PC-3 (cell line): ENCODE measurements around the gene CD163L1. TPM values are rescaled to one million over a fixed set of nuclear protein-coding genes. Genes with fewer than 3 reads are reported as not detected.

Source experiments
- ATAC-seq: fragments of 200-7000 bp; cut with Tn5 transposase; 2 replicates; pipeline ENCODE4 v1.9.1; 2020; ENCODE audit warnings: mild to moderate bottlenecking, moderate library complexity
- BruUV-seq: library from RNA; stranded (reverse); fragments of 400-500 nt; replicated peaks from 2 replicates; lab custom pipeline; 2021; lab: Mats Ljungman, UMichigan
- CTCF ChIA-PET: fragments of 300-600 bp; sonication (Branson Sonifier 250); formaldehyde crosslinking; loops from one replicate; lab custom pipeline; 2022; ENCODE audit warnings: antibody characterized with exemption; lab: Charles Lee
- POLR2A ChIA-PET: fragments of 300-600 bp; sonication (Branson Sonifier 250); formaldehyde crosslinking; loops from one replicate; lab custom pipeline; 2022; ENCODE audit warnings: antibody characterized with exemption; ENCODE audit not compliant: unreplicated experiment; lab: Charles Lee
- DNase-seq: peaks from one replicate; pipeline ENCODE4 v3.0.0-alpha.2; 2015
- H2AFZ ChIP-seq: fragments of 300-600 bp; sonication (generic); 2 replicates; pipeline ENCODE4 v1.6.0; 2016; ENCODE audit warnings: antibody characterized with exemption, low read length
- H3F3A ChIP-seq: fragments of 300-600 bp; sonication (generic); one replicate; pipeline ENCODE4 v1.6.0; 2017; ENCODE audit warnings: antibody characterized with exemption, low read length, control low read depth, mild to moderate bottlenecking; ENCODE audit not compliant: unreplicated experiment
- H3K27ac ChIP-seq: fragments of 300-600 bp; sonication (generic); 2 replicates; pipeline ENCODE4 v1.5.1; 2016; ENCODE audit warnings: mild to moderate bottlenecking, low read length
- H3K27me3 ChIP-seq: fragments of 300-600 bp; sonication (generic); 2 replicates; pipeline ENCODE4 v1.6.1; 2016; ENCODE audit warnings: low read length, mixed read lengths
- H3K36me3 ChIP-seq: fragments of 300-600 bp; sonication (generic); 2 replicates; pipeline ENCODE4 v1.6.1; 2016; ENCODE audit warnings: low read depth, mixed run types, low read length, mixed read lengths
- H3K4me1 ChIP-seq: fragments of 300-600 bp; sonication (generic); 2 replicates; pipeline ENCODE4 v1.5.1; 2016; ENCODE audit warnings: low read length; ENCODE audit not compliant: insufficient read depth
- H3K4me2 ChIP-seq: fragments of 300-600 bp; sonication (generic); 2 replicates; pipeline ENCODE4 v1.6.0; 2016; ENCODE audit warnings: low read length
- H3K4me3 ChIP-seq: fragments of 300-600 bp; sonication (generic); 2 replicates; pipeline ENCODE4 v1.5.1; 2016; ENCODE audit warnings: mild to moderate bottlenecking, low read length, mixed read lengths
- H3K79me2 ChIP-seq: fragments of 300-600 bp; sonication (generic); 2 replicates; pipeline ENCODE4 v1.6.1; 2017; ENCODE audit warnings: low read length, mixed read lengths
- H3K9ac ChIP-seq: fragments of 300-600 bp; sonication (generic); 2 replicates; pipeline ENCODE4 v1.6.0; 2016; ENCODE audit warnings: mild to moderate bottlenecking, low read length
- H3K9me2 ChIP-seq: fragments of 300-600 bp; sonication (generic); replicated peaks from 2 replicates; pipeline ENCODE4 v1.6.1; 2016; ENCODE audit warnings: mixed run types, low read length, mixed read lengths
- H3K9me3 ChIP-seq: fragments of 300-600 bp; sonication (generic); 2 replicates; pipeline ENCODE4 v1.6.1; 2016; ENCODE audit warnings: low read length, mixed read lengths
- H4K20me1 ChIP-seq: fragments of 300-600 bp; sonication (generic); 2 replicates; pipeline ENCODE4 v1.6.1; 2016; ENCODE audit warnings: low read length, mixed read lengths
- EZH2 ChIP-seq: fragments of 300-600 bp; sonication (generic); IDR thresholded peaks from one replicate; pipeline ENCODE4 v1.6.1; 2017; ENCODE audit warnings: antibody characterized with exemption, mild to moderate bottlenecking, low read length; ENCODE audit not compliant: unreplicated experiment
- EZH2phosphoT487 ChIP-seq: fragments of 300-600 bp; sonication (generic); IDR thresholded peaks from 2 replicates; pipeline ENCODE4 v1.6.1; 2018; ENCODE audit warnings: mild to moderate bottlenecking, antibody characterized with exemption, low read length, borderline replicate concordance
- intact Hi-C: fragments of 100-400 bp; cut with micrococcal nuclease; formaldehyde crosslinking; loops from 2 replicates; pipeline ENCODE4 v1.9.0; 2023
- total RNA-seq: library from RNA; depleted of rRNA; stranded (reverse); fragments of >200 nt; gene quantifications from 2 replicates; pipeline ENCODE4 v1.2.3, GENCODE V29; 2014
- TF ChIP-seq, protein P1 (sequence below): fragments of 300-600 bp; sonication (generic); conservative IDR thresholded peaks from 2 replicates; pipeline ENCODE4 v1.5.1; 2017; ENCODE audit warnings: antibody characterized with exemption, low read depth, mild to moderate bottlenecking, low read length

CD163L1 gene
- total RNA-seq, 1 experiment from 2014 or later = 0.66 TPM

GRCh38 chr12:7361265-7361664 is 82.7 kb downstream of the CD163L1 start:
- TF ChIP-seq EZH2 (no peak), EZH2phosphoT487 (no peak)
- TF ChIP-seq, protein P1, sequence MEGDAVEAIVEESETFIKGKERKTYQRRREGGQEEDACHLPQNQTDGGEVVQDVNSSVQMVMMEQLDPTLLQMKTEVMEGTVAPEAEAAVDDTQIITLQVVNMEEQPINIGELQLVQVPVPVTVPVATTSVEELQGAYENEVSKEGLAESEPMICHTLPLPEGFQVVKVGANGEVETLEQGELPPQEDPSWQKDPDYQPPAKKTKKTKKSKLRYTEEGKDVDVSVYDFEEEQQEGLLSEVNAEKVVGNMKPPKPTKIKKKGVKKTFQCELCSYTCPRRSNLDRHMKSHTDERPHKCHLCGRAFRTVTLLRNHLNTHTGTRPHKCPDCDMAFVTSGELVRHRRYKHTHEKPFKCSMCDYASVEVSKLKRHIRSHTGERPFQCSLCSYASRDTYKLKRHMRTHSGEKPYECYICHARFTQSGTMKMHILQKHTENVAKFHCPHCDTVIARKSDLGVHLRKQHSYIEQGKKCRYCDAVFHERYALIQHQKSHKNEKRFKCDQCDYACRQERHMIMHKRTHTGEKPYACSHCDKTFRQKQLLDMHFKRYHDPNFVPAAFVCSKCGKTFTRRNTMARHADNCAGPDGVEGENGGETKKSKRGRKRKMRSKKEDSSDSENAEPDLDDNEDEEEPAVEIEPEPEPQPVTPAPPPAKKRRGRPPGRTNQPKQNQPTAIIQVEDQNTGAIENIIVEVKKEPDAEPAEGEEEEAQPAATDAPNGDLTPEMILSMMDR = no peak
- Histone ChIP-seq H3K9me3 (no peaks in the 10 kb centered on the region), H2AFZ (no peak overlapping the region), H3K4me3 (no peak overlapping the region), H3K27me3 (peaks cover 25% of the 10 kb centered on the region), H3K4me1 (no peaks in the 10 kb centered on the region), H3F3A (no peaks in the 10 kb centered on the region), H3K9me2 (no peaks in the 10 kb centered on the region), H3K4me2 (no peak overlapping the region), H3K36me3 (no peaks in the 10 kb centered on the region), H3K79me2 (no peaks in the 10 kb centered on the region), H3K9ac (no peak overlapping the region), H3K27ac (no peak overlapping the region), H4K20me1 (no peaks in the 10 kb centered on the region)
- no peak for ATAC-seq
- ChIA-PET CTCF (no interaction called here), POLR2A (no interaction called here)
- intact Hi-C loops = no loop called here
- BruUV-seq = no TSS peak
- DNase-seq = no peak

DNA sequence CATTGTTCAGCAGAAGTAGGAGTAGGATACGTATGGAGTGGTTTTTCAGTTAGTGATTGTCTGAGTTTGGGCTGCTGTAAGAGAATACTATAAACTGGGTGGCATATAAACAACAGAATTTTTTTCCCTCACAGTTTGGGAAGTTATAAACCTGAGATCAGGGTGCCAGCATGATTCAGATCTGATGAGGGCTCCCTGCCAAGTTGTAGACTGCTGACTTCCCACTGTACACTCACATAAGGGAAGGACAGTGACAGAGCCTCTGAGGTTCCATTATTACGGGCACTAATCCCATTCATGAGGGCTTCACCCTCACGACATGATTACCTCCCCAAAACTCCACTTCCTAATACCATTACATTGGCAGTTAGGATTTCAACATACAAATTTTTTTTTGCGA is 89.4 kb downstream of the CD163L1 start:
- Histone ChIP-seq H3K9me2 (no peaks in the 10 kb centered on the region), H3K4me1 (no peaks in the 10 kb centered on the region), H3K9me3 (no peaks in the 10 kb centered on the region), H3K27ac (no peak overlapping the region), H3K79me2 (no peaks in the 10 kb centered on the region), H3K4me2 (no peak overlapping the region), H3K4me3 (no peak overlapping the region), H2AFZ (no peak overlapping the region), H3F3A (no peaks in the 10 kb centered on the region), H3K27me3 (peaks cover 19% of the 10 kb centered on the region; the same call in 1 of the 2 replicates), H4K20me1 (no peaks in the 10 kb centered on the region), H3K36me3 (no peaks in the 10 kb centered on the region), H3K9ac (no peak overlapping the region)
- BruUV-seq = no TSS peak
- POLR2A ChIA-PET = no interaction called here
- intact Hi-C loops = no loop called here
- CTCF ChIA-PET = no interaction called here
- ATAC-seq (no peak), DNase-seq (peak; percentile 27)
- TF ChIP-seq EZH2phosphoT487 = no peak
- TF ChIP-seq EZH2 = no peak
- TF ChIP-seq, protein P1 = no peak

DNA sequence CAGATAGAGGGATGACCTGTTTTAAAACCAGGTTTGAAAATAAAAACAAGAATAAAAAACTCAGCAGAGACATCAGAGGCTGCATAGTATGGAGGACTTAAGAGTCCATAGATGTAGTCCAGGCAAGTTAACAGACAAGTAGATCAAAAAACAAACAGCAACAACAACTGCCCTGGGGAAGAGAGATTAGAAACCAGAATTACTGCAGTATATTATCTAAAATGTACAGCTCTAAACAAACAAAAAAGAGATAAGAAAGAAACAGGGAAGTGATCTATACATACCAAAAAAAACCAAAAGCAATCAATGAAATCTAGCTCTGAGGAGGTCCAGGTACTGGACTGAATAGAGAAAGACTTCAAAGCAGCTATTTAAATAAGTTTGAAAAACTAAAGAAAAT is 91.3 kb downstream of the CD163L1 start:
- Histone ChIP-seq H3K27me3 (peaks cover 8% of the 10 kb centered on the region; the same call in 1 of the 2 replicates), H3K4me3 (no peak overlapping the region), H3K27ac (no peak overlapping the region), H3K9me3 (no peaks in the 10 kb centered on the region), H3F3A (no peaks in the 10 kb centered on the region), H3K79me2 (no peaks in the 10 kb centered on the region), H3K4me1 (no peaks in the 10 kb centered on the region), H3K9ac (no peak overlapping the region), H3K9me2 (no peaks in the 10 kb centered on the region), H2AFZ (no peak overlapping the region), H4K20me1 (no peaks in the 10 kb centered on the region), H3K4me2 (no peak overlapping the region), H3K36me3 (no peaks in the 10 kb centered on the region)
- ATAC-seq (no peak), DNase-seq (no peak)
- intact Hi-C loops = no loop called here
- no TSS peak for BruUV-seq
- ChIA-PET CTCF (no interaction called here), POLR2A (no interaction called here)
- TF ChIP-seq, protein P1 = no peak
- no peak for TF ChIP-seq EZH2
- no peak for TF ChIP-seq EZH2phosphoT487
